IMR-90 (cell line): Measurements from ENCODE around the gene RAD51C. TPM values are rescaled to one million over a fixed set of nuclear protein-coding genes. Genes with fewer than 3 reads are reported as not detected.

Source experiments
- ATAC-seq: fragments of 200-7000 bp; cut with Tn5 transposase; 2 replicates; pipeline ENCODE4 v1.9.1; 2020; ENCODE audit warnings: low read depth, mild to moderate bottlenecking, moderate library complexity
- BruUV-seq: library from RNA; stranded (reverse); fragments of 400-500 nt; replicated peaks from 2 replicates; lab custom pipeline; 2021; lab: Mats Ljungman, UMichigan
- CTCF ChIA-PET: fragments of 300-600 bp; formaldehyde crosslinking; extraction: SDS; loops from one replicate; lab custom pipeline; 2021; ENCODE audit warnings: antibody characterized with exemption; lab: Yijun Ruan, JAX
- POLR2A ChIA-PET: fragments of 300-600 bp; sonication (Branson Sonifier 250); formaldehyde crosslinking; loops from one replicate; lab custom pipeline; 2022; ENCODE audit warnings: antibody characterized with exemption; ENCODE audit not compliant: unreplicated experiment; lab: Charles Lee
- DNase-seq: peaks from one replicate; pipeline ENCODE4 v3.0.0; 2013
- H2AFZ ChIP-seq: replicated peaks from 2 replicates; pipeline ENCODE3; 2013; ENCODE audit warnings: low read length, mild to moderate bottlenecking; ENCODE audit not compliant: poor library complexity
- H2AK5ac ChIP-seq: 2 replicates; pipeline ENCODE4 v1.6.1; 2013; ENCODE audit warnings: low read depth, low read length, inconsistent platforms
- H2AK9ac ChIP-seq: replicated peaks from 2 replicates; pipeline ENCODE3; 2013; ENCODE audit warnings: mild to moderate bottlenecking, low read depth, low read length, moderate library complexity; ENCODE audit not compliant: poor library complexity
- H2BK120ac ChIP-seq: 2 replicates; pipeline ENCODE4 v1.6.1; 2013; ENCODE audit warnings: low read depth, low read length, inconsistent platforms
- H2BK15ac ChIP-seq: 3 replicates; pipeline ENCODE4 v1.6.1; 2013; ENCODE audit warnings: low read depth, low read length, inconsistent platforms
- H2BK20ac ChIP-seq: 2 replicates; pipeline ENCODE4 v1.6.1; 2013; ENCODE audit warnings: low read depth, mild to moderate bottlenecking, inconsistent platforms, low read length, moderate library complexity
- H2BK5ac ChIP-seq: 2 replicates; pipeline ENCODE4 v1.6.1; 2013; ENCODE audit warnings: mild to moderate bottlenecking, low read depth, low read length, inconsistent platforms; ENCODE audit not compliant: poor library complexity, severe bottlenecking
- H3K14ac ChIP-seq: replicated peaks from 2 replicates; pipeline ENCODE4 v1.6.1; 2013; ENCODE audit warnings: low read depth, low read length, inconsistent platforms
- H3K18ac ChIP-seq: 2 replicates; pipeline ENCODE4 v1.6.1; 2013; ENCODE audit warnings: low read depth, low read length, control low read depth
- H3K23ac ChIP-seq: 2 replicates; pipeline ENCODE4 v1.6.1; 2013; ENCODE audit warnings: low read depth, low read length, inconsistent platforms
- H3K27ac ChIP-seq: 2 replicates; pipeline ENCODE4 v1.5.1; 2013; ENCODE audit warnings: mild to moderate bottlenecking, control low read depth, low read length; ENCODE audit not compliant: insufficient read depth
- H3K27me3 ChIP-seq: 2 replicates; pipeline ENCODE4 v1.6.1; 2013; ENCODE audit warnings: low read length; ENCODE audit not compliant: control insufficient read depth, insufficient read depth
- H3K36me3 ChIP-seq: 2 replicates; pipeline ENCODE4 v1.6.1; 2013; ENCODE audit warnings: low read length, mixed read lengths; ENCODE audit not compliant: control insufficient read depth, insufficient read depth
- H3K4ac ChIP-seq: 2 replicates; pipeline ENCODE4 v1.6.1; 2013; ENCODE audit warnings: low read depth, low read length, inconsistent platforms
- H3K4me1 ChIP-seq: 2 replicates; pipeline ENCODE4 v1.6.1; 2013; ENCODE audit warnings: low read length, mixed read lengths; ENCODE audit not compliant: control insufficient read depth, insufficient read depth
- H3K4me2 ChIP-seq: 2 replicates; pipeline ENCODE4 v1.6.1; 2013; ENCODE audit warnings: low read depth, mild to moderate bottlenecking, control low read depth, low read length, moderate library complexity
- H3K4me3 ChIP-seq: 2 replicates; pipeline ENCODE4 v1.5.1; 2013; ENCODE audit warnings: low read depth, mild to moderate bottlenecking, control low read depth, low read length, moderate library complexity; ENCODE audit not compliant: insufficient read depth
- H3K56ac ChIP-seq: 2 replicates; pipeline ENCODE4 v1.6.1; 2013; ENCODE audit warnings: low read length, inconsistent platforms; ENCODE audit not compliant: insufficient read depth; ENCODE audit errors: extremely low read depth
- H3K79me1 ChIP-seq, 2 experiments: 2 replicates each; pipeline ENCODE4 v1.6.1; 2013; ENCODE audit warnings: low read length in 2 of 2, inconsistent platforms in 1 of 2, low read depth in 1 of 2
- H3K9ac ChIP-seq: 2 replicates; pipeline ENCODE4 v1.6.1; 2013; ENCODE audit warnings: low read depth, low read length, control low read depth
- H3K9me1 ChIP-seq: 2 replicates; pipeline ENCODE4 v1.6.1; 2013; ENCODE audit warnings: low read length, inconsistent platforms; ENCODE audit not compliant: insufficient read depth
- H3K9me3 ChIP-seq: 2 replicates; pipeline ENCODE4 v1.6.1; 2013; ENCODE audit warnings: low read length; ENCODE audit not compliant: control insufficient read depth, insufficient read depth
- H4K20me1 ChIP-seq: 2 replicates; pipeline ENCODE4 v1.6.1; 2013; ENCODE audit warnings: low read length, inconsistent platforms; ENCODE audit not compliant: insufficient read depth
- H4K5ac ChIP-seq: 2 replicates; pipeline ENCODE4 v1.6.1; 2013; ENCODE audit warnings: mild to moderate bottlenecking, low read depth, low read length, control low read depth
- H4K8ac ChIP-seq, 2 experiments: 2 replicates each; pipeline ENCODE4 v1.6.1; 2013; ENCODE audit warnings: low read depth in 2 of 2, low read length in 2 of 2, control low read depth in 1 of 2, inconsistent platforms in 1 of 2
- H4K91ac ChIP-seq: 2 replicates; pipeline ENCODE4 v1.6.1; 2013; ENCODE audit warnings: low read depth, low read length, inconsistent platforms; ENCODE audit not compliant: insufficient read depth
- BHLHE40 ChIP-seq: fragments of 150-350 bp; IDR thresholded peaks from 2 replicates; pipeline ENCODE4 v1.6.1; 2016; ENCODE audit warnings: mild to moderate bottlenecking, low read depth, low read length
- CHD1 ChIP-seq: IDR thresholded peaks from 2 replicates; pipeline ENCODE4 v1.6.1; 2012; ENCODE audit warnings: low read depth, low read length, improper control_type of control experiment
- MAFK ChIP-seq: IDR thresholded peaks from 2 replicates; pipeline ENCODE4 v1.6.1; 2012; ENCODE audit warnings: low read depth, low read length, improper control_type of control experiment
- MAZ ChIP-seq: IDR thresholded peaks from 2 replicates; pipeline ENCODE4 v1.6.1; 2012; ENCODE audit warnings: low read depth, mild to moderate bottlenecking, low read length, improper control_type of control experiment, moderate library complexity, borderline replicate concordance
- MXI1 ChIP-seq: IDR thresholded peaks from 2 replicates; pipeline ENCODE4 v1.6.1; 2012; ENCODE audit warnings: low read depth, mild to moderate bottlenecking, low read length, moderate library complexity, borderline replicate concordance
- RAD21 ChIP-seq: IDR thresholded peaks from 2 replicates; pipeline ENCODE4 v1.6.1; 2012; ENCODE audit warnings: low read length, improper control_type of control experiment
- RCOR1 ChIP-seq: IDR thresholded peaks from 2 replicates; pipeline ENCODE4 v1.6.1; 2012; ENCODE audit warnings: mild to moderate bottlenecking, low read length, improper control_type of control experiment; ENCODE audit not compliant: insufficient replicate concordance
- RFX5 ChIP-seq: IDR thresholded peaks from 2 replicates; pipeline ENCODE4 v1.8.0; 2012; ENCODE audit warnings: low read depth, mild to moderate bottlenecking, low read length, moderate library complexity
- SMC3 ChIP-seq: fragments of 150-350 bp; IDR thresholded peaks from 2 replicates; pipeline ENCODE4 v1.6.1; 2016; ENCODE audit warnings: low read depth, mild to moderate bottlenecking, antibody characterized with exemption, low read length, moderate library complexity
- WGBS, 2 experiments: methylation state at CpG; one replicate each; pipeline versions ENCODE4 v1.1.5 to v1.1.7; 2013; ENCODE audit warnings: missing lambda C conversion rate in 2 of 2; ENCODE audit not compliant: insufficient read length in 1 of 2; ENCODE audit errors: extremely low coverage in 2 of 2; 5-methylcytosine and 5-hydroxymethylcytosine counted together
- dilution Hi-C: fragments of 300-500 bp; cut with HindIII; formaldehyde crosslinking; loops from one replicate; pipeline ENCODE4 v1.14.3; 2018; ENCODE audit warnings: low sequenced_read_pairs; ENCODE audit not compliant: unreplicated experiment
- in situ Hi-C: fragments of 300-500 bp; cut with MboI; formaldehyde crosslinking; loops from 3 replicates; pipeline ENCODE4 v1.14.3; 2019; ENCODE audit warnings: low sequenced_read_pairs, inconsistent platforms, mixed read lengths
- intact Hi-C: fragments of 100-400 bp; cut with micrococcal nuclease; formaldehyde crosslinking; loops from 2 replicates; pipeline ENCODE4 v1.10.0; 2022
- polyA plus RNA-seq, 3 experiments: library from polyadenylated mRNA; depleted of rRNA; stranded (reverse); fragments of >200 nt; gene quantifications; 2 replicates each; pipeline ENCODE4 v1.2.3, GENCODE V29; 2012; ENCODE audit warnings: low replicate concordance in 1 of 3
- total RNA-seq: library from RNA; depleted of rRNA; stranded (reverse); fragments of >200 nt; gene quantifications from 2 replicates; pipeline ENCODE4 v1.2.3, GENCODE V29; 2012
- TF ChIP-seq, protein P1 (sequence below): fragments of 150-350 bp; IDR thresholded peaks from 2 replicates; pipeline ENCODE4 v1.6.1; 2017; ENCODE audit warnings: mild to moderate bottlenecking, antibody characterized with exemption, low read length, low read depth

Gene RAD51C
- total and polyA plus RNA-seq, 2 of the 4 experiments (the other 2 are of a cell fraction) = 21.1 to 28.3 TPM

DNA sequence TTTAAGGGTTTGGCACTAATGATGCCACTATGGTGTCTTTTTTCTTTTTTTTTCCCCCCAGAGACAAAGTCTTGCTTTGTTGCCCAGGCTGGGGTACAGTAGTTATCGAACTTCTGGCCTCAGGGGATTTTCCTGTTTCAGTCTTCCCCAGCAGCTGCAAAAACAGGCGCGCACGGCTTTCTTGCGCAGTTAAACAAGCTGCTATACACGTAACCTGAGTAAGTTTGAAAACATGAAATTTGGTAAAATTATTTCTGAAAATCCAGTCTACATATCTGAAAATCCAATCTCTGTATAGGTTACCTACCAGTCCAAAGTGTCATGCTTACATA lies 12.4 kb upstream of the RAD51C start:
- in situ Hi-C loops = no loop called here
- CTCF ChIA-PET = no interaction called here

More for the DNA sequence above, 12.4 kb upstream of the RAD51C start:
- dilution Hi-C loops (no loop called here), intact Hi-C loops (no loop called here)
- Histone ChIP-seq H3K18ac (no peak overlapping the region), H2AK5ac (no peak overlapping the region), H4K20me1 (no peaks in the 10 kb centered on the region), H3K4ac (no peak overlapping the region), H3K9me1 (no peaks in the 10 kb centered on the region), H2BK20ac (no peak overlapping the region), H3K27ac (no peak overlapping the region), H2BK15ac (no peak overlapping the region), H2AK9ac (no peak overlapping the region), H2BK5ac (no peak overlapping the region), H3K9ac (no peak overlapping the region), H4K91ac (no peak overlapping the region), H3K9me3 (no peaks in the 10 kb centered on the region), H3K23ac (no peak overlapping the region), H3K4me2 (no peak overlapping the region), H2AFZ (no peak overlapping the region), H4K8ac (no peak overlapping the region), H3K56ac (no peak overlapping the region), H2BK120ac (no peak overlapping the region), H4K5ac (no peak overlapping the region), H3K4me3 (no peak overlapping the region), H3K4me1 (no peaks in the 10 kb centered on the region), H3K79me1 (no peaks in the 10 kb centered on the region), H3K36me3 (no peaks in the 10 kb centered on the region), H3K14ac (no peak overlapping the region), H3K27me3 (no peaks in the 10 kb centered on the region)
- BruUV-seq = no TSS peak
- TF ChIP-seq RFX5 = no peak
- TF ChIP-seq BHLHE40 = no peak
- TF ChIP-seq CHD1 = no peak
- no peak for TF ChIP-seq MXI1
- no peak for TF ChIP-seq SMC3
- TF ChIP-seq MAFK = no peak
- TF ChIP-seq, protein P1, sequence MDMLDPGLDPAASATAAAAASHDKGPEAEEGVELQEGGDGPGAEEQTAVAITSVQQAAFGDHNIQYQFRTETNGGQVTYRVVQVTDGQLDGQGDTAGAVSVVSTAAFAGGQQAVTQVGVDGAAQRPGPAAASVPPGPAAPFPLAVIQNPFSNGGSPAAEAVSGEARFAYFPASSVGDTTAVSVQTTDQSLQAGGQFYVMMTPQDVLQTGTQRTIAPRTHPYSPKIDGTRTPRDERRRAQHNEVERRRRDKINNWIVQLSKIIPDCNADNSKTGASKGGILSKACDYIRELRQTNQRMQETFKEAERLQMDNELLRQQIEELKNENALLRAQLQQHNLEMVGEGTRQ = no peak
- no peak for TF ChIP-seq RAD21
- no peak for TF ChIP-seq RCOR1
- TF ChIP-seq MAZ = no peak
- DNase-seq (no peak), ATAC-seq (no peak)
- no CpG with 5 or more reads among the region's 6 CpGs for WGBS, 2 experiments
- POLR2A ChIA-PET = interaction anchor here (0.5 kb wide), 1 partner anchor 443 kb away, joined by 3 read pairs; no protein-coding TSS in a partner anchor
